Measurements from ENCODE around the gene CD300LF.

Gene CD300LF

GRCh38 chr17:74729866-74730265, 17.1 kb upstream of the CD300LF start:
- DNase-seq (ENCODE audit: low read depth), result no peak

DNA sequence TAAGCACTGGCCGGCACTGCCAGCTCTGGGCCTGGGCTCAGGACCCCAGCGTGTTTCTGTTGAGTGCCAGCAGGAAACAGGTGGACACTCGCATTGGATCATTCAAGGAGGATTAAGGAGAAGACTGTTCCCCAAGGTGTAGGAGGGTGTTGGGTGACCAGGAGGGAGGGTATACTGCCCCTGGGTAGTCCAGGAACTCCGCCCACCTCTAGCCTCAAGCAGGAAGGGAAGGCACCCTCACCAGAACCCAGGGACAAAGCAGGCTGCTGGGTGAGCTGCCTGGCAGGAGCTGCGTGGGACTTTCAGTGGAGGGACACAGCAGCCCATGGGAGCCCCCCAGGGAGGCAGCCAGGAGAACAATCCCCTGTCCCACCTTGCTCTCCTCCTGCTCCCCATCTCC, 16.6 kb upstream of the CD300LF start:
- DNase-seq (ENCODE audit: low read depth), result no peak

- DNase-seq (ENCODE audit: low read depth), result no peak
Observed at GRCh38 chr17:74728702-74729075, 16.0 kb upstream of the CD300LF start.

GRCh38 chr17:74728033-74728701, 15.4 kb upstream of the CD300LF start:
- DNase-seq (ENCODE audit: low read depth), result no peak

GRCh38 chr17:74725111-74725510, 12.4 kb upstream of the CD300LF start:
- no peak for DNase-seq (ENCODE audit: low read depth)

DNA sequence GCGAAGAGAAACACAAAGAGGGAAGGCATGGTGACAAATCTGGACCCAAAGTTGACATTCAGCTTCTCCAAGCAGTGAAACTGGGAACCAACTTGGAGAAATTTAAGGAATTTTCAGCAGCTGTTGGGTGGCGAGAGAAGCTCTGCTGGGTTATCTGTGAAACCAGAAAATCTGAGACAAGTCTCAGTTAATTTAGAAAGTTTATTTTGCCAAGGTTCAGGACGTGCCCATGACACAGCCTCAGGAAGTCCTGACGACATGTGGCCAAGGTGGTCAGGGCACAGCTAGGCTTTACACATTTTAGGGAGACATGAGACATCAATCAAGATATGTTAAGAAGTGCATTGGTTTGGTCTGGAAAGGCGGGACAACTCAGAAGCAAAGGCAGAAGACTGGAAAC, 11.2 kb upstream of the CD300LF start:
- no peak for DNase-seq (ENCODE audit: low read depth)

- DNase-seq (ENCODE audit: low read depth), result no peak
Observed at GRCh38 chr17:74722782-74723181, 10.1 kb upstream of the CD300LF start.

- DNase-seq (ENCODE audit: low read depth), result no peak
Observed at GRCh38 chr17:74720506-74720905, 7.8 kb upstream of the CD300LF start.

DNA sequence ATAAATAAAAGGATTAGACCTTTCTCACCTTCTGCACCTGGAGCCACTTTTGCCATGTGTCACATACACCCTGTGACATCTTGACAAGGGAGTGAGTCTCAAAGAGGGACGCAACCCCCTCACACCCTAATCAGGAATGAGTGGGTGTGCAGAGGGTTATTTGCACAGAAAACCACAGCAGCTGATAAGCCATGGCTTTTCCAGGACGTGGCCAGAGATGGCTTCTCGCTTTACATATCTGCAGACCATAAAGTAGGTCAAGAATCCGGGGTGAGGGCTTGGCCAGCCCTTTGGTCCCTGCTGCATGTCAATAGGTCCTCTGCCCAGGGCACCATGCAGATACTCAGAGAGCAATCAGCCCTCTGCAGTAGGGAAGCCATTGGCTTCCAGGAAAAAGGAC, 2.4 kb upstream of the CD300LF start:
- DNase-seq (ENCODE audit: low read depth), result no peak

DNA sequence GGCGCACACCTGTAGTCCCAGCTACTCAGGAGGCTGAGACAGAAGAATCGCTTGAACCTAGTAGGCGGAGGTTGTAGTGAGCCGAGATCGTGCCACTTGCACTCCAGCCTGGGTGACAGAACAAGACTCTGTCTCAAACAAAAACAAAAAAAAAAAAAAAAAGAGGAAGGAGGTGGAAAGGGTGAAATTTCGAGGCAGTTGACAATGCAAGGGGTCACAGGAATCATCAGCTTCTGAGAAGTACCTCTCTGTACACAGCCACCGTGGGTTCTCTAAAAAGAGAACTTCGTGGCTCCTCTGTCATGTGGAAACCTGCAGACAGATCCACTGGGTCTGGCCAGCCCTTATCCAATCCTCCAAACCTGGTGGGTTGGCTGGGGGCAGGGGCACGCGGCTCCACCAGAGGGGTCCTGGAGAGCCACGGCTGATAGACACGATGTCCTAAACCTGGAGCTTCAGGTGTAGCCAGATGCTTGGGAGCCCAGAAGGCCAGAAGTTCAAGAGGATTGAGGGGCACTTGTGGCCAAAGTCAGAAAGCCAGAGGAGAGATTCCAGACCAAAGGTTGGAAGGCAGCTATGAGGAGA, 540 bp upstream of the CD300LF start:
- no peak for DNase-seq (ENCODE audit: low read depth)

GRCh38 chr17:74712301-74712700, 422 bp downstream of the CD300LF start:
- no peak for DNase-seq (ENCODE audit: low read depth)

GRCh38 chr17:74711058-74711824, 1.5 kb downstream of the CD300LF start:
- no peak for DNase-seq (ENCODE audit: low read depth)

DNA sequence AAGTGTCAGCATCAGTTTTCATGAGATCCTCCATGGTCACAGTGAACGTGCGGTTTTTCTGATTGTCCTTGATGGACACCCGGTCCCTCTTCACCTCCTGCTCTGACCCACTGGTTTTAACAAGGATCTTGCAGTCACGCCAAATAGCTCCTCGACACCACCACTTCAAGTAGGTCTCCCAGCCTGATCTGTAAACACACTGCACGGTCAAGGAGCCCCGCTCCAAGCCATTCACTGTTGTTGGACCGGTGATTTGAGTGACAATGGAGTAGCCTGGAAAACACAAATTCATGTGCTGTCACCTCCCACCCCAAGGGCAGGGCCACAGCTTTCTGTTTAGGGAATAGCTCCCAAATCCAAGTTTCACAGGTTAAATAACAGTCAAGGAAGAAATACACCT, 8.2 kb downstream of the CD300LF start:
- DNase-seq (ENCODE audit: low read depth), result no peak

GRCh38 chr17:74703311-74703710, 9.4 kb downstream of the CD300LF start:
- DNase-seq (ENCODE audit: low read depth), result no peak

DNA sequence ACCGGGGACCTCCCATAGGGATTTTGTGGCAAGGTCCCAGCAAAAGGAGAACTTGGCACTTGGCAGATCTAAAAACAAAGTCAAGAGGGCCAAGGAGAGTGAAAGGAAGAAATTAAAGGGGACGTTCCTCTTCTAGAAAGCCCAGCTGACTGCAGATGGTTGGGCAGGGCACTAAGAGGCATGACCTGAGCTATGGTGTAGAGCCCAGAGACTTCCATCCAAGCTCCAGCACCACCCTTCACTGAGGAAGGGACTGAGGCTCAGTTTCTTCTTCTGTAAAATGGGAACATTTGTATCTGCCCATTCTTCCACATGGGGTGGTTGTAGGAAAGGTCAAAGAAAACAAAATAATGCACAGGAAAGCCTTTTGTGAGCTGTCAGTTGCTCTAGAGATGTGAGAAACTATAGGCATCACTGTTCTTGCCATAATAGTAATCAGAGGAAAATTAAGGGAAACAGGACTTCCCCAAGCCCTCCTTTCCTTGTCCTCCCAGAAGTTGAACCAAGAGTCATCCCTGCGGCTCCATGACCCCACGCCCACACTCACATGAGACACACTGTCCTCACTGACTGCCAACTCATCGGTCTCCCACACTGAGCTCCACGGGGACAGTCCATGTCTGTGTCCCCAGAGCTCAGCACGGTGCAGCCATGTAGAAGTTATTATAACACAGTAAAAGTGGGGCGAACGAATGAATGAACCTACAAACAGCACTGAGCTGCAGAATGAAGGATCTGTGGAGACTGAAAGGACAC, 10.4 kb downstream of the CD300LF start:
- DNase-seq (ENCODE audit: low read depth), result no peak

GRCh38 chr17:74699236-74699635, 13.5 kb downstream of the CD300LF start:
- no peak for DNase-seq (ENCODE audit: low read depth)

DNA sequence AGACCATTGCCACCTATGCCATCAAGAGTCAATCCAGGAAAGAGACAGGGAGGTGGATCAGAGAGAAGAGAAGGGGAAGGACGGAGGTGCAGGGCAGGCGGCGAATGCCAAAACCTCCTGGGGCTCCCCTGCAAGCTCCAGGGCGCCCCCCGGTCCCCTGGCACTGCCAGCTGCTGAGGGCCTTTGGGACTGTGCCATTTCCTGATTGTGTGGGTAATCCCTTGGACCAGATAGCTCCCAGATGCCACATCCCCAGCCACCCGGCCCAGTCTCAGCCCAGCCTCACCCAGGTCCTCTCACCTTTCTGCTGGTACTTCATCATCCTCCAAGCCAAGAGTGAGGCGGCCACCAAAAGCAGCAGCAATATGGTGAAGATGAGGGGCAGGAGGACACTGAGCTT, 14.7 kb downstream of the CD300LF start:
- no peak for DNase-seq (ENCODE audit: low read depth)

GRCh38 chr17:74697515-74697914, 15.2 kb downstream of the CD300LF start:
- no peak for DNase-seq (ENCODE audit: low read depth)

DNA sequence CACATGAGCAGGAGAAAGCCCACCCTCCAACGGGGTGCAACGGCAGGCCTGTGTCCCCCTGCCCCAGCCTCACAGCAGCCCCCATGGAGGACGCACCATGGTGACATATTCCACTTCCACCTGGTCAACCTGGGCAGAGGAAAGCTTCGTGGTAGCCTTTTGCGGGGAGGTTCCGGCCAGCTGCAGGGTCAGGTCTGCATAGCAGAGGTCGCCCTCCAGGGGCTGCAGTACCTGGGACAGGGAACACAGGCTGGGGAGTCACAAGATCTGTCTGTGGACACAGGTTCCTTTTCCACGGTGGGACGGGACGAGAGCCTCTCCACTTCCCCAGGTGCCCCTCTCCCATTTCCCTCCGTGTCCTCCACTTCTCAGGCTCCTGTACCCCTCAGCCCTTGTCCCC, 17.1 kb downstream of the CD300LF start:
- no peak for DNase-seq (ENCODE audit: low read depth)

GRCh38 chr17:74694081-74694480, 18.6 kb downstream of the CD300LF start:
- DNase-seq (ENCODE audit: low read depth), result no peak

DNA sequence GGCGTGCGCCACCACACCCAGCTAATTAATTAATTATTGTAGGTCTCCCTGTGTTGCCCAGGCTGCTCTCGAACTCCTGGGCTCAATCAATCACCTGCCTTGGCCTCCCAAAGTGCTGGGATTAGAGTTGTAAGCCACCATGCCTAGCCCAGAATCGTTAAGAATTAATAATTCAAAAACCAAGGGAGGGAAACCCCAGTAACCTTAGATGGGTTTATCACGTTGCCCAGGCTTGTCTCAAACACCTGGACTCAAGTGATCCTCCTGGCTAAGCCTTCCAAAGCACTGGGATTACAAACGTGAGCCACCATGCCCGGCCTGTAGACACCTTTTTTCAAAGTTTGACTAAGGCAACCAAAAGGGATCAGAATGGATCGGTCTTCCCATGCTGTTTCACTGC, 21.6 kb downstream of the CD300LF start:
- no peak for DNase-seq (ENCODE audit: low read depth)

GRCh38 chr17:74690409-74690825, 22.3 kb downstream of the CD300LF start:
- DNase-seq (ENCODE audit: low read depth), result no peak

DNA sequence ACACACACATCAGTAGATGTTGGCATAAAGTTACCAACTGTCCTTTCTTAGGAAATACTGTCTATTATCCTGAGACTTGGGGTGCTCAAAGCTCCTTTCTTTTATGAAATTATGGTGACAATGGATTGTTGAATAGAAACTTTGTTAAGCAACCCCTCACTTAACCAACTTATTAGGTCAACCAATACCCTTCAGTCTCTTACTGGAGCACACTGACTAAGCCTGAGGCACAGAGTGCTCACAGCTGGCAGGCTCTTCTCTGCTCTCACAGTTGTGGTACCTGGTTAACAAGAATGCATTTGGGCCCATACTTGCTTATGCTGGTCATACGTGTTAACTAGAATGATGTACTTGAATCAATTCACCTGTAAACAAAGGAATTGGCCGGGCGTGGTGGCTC, 24.8 kb downstream of the CD300LF start:
- no peak for DNase-seq (ENCODE audit: low read depth)
